IPS-NIHi11 (cell line): ENCODE results near the gene ICAM3.

Source experiments
- DNase-seq: peaks from one replicate; pipeline ENCODE4 v3.0.0; 2012; ENCODE audit warnings: mixed read lengths, low spot score

The ICAM3 gene

DNA sequence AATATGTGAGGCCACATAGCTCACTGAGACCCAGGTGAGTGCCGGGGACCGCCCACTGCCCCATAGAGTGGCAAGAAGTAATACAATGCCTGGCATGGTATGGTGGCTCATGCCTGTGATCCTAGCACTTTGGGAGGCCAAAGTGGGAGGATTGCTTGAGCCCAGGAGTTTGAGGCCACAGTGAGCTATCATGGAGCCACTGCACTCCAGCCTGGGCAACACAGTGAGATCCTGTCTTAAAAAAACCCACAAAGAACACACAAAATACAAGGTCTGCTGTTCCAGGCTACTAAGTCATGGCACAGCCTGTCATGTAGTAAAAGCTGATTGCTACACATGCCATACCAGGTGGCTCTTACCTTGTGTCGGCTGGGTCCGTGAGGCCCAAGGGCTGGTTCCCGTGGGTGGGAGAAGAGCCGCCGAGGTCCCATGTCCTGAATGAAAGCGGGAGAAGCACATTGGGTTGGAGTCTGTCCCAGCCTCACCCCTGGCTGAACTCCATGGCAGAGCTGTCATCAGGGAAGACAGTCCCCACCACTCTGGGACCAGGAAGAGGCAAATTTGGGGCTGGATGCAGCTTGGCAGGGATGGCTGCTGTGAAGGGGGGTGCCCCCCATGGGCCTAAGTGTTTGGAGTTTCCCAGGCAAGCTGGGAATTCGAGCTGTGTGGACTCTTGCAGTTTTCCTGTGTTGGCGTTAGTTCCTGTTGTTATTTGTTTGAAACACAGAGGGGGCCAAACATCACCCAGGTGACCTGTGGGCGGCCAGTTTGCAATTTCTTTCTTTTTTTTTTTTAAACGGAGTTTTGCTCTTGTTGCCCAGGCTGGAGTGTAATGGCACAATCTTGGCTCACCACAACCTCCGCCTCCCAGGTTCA is 20.4 kb downstream of the ICAM3 start:
- DNase-seq: no peak

DNA sequence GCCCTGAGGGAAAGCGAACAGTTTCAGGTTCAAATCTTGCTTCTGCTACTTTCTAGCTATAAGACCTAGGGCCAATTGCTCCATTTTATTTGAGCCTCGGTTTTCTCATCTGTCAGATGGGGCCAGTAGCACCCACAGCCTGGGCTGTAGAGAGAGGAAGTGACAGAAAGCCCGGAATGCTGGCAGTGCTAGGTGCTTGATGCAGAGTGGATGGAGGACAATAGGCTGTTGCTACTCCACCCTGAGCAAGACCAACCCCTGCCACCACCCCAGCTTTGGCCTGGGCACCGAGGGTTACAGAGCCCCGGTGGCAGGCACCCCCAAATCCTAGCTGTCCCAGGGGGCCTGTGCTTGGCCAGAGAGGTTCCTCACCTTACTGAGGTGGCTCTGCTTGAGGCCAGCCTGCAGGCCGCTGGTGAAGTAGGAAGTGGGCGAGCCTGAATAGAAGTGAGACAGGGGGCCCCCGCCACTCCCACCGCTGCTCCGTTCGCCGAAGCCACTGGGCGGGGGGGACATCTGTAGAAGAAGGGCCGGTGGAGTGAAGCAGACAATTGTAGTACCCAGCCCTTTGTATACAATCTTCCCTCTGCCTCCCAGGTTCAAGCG is 21.5 kb downstream of the ICAM3 start:
- DNase-seq: no peak

DNA sequence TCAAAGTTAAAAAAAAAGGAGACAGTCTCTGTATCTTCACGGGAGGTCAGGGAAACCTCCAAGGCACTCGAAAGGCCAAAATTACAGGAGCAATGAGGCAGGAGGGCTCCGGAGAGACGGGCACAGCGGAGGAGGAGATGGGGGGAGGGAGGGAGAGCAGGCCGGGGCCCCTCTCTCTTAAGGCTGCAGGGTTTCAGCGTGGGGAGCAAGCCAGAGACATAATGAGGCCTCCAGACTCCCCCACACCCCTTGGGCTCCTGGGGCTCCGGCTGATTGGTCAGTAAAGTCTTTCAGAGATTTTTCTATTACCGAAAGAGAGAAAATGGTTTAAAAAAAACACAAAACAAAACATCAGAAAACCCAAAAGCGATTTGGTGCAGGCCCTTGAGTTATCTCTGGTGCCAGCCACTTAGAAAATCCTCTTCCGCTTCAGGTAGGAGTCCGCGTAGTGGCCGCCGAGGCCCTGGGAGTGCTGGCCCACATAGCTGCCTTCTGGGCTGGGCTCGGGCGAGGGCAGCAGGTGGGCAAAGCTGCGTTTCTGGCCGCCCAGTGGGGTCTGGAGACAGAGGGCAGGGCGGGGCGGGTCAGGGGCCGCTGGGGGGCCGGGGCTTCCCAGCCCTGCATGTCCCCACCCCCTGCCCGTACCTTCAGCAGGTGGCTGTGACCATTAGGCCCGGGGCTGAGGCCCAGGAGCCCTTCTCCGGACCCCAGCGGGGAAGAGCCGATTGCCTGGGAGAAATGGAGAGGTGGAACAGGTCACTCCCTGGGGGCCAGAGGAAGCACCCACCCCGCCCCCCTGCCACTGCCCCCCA is 22.2 kb downstream of the ICAM3 start:
- DNase-seq: no peak

DNA sequence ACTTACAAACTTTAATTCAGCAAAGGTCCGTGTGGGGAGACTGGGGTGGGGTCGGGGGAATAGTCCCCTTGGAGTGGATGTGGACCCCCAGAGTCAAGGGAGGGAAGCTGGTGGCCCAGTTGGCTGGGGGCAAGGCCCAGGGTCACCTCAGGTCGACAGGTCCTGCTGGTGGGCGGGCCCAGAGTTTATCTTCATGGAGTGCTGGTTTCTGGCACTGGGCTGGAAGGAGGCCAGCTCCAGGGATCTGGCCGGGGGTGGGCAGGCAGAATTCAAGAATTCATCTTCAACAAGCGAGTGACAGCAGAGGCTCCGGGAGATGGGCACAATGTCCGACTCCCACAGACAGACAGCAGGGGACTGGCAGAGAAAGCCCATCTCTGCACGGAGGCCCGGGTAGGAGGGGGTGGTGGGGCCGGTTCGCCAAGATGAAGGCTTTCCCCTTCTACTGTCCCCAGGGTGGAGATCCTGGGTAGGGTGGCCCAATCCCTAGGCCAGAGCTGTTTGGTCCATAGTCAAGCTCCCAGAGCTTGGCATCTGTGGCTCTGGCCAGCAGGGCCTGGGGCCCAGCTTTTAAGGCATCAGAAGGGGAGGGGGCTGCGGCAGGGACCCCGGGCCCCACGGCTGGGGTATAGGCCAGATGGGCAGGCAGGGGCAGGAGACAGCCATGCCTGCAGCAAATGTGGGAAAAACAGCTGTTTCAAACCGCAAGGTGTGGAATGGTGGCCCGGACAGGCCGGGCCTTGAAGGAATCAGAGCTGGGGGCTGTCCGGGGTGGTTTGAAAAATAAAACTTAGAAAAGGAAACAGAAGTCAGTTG is 23.0 kb downstream of the ICAM3 start:
- no peak for DNase-seq

DNA sequence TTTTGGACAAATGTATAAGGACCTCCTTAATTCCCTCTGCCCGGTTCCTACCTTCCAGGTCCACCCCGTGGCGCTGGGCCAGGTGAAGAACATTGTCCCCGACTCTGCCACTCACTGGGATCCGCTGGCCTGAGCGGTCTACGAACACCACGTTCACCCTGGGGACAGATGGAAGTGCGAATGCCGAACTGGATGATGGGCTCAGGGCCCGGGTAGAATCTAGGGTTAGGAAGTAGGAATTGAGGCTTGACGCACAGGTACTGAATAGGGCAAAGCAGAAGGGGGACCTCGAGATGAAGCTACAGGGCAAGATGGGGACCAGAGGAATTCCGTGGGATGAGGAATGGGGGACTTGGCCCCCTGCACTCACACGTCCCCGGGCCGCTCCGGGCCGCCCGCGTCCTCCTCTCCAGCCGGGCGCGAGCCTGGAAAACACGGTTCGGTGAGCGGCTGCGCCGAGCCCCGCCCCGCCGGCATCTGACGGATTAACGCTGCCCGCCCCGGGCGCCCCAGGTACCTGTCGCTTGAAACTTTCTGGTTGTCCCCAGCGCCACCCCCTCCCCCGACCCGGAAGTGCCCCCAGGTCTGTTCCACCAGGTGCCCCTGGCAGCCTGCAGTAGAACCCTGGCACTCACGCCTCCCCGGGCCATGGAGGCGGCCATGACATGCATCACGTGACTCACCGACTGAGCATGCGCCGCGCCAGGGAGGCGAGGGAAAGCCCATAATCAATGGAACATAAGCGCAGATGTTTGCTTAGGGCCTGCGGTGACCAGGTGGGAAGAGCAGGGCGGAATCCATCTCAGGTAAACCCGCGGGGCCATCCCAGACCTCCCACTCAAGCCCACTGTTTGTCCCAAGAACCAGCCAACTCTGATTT is 23.8 kb downstream of the ICAM3 start, which contains the start of gene FDX2:
FDX2 (minus strand) TSS at position 681 of the 880 bp plus-strand sequence; CDS start at position 662, 19 bp downstream.
- peak; percentile 95 for DNase-seq

DNA sequence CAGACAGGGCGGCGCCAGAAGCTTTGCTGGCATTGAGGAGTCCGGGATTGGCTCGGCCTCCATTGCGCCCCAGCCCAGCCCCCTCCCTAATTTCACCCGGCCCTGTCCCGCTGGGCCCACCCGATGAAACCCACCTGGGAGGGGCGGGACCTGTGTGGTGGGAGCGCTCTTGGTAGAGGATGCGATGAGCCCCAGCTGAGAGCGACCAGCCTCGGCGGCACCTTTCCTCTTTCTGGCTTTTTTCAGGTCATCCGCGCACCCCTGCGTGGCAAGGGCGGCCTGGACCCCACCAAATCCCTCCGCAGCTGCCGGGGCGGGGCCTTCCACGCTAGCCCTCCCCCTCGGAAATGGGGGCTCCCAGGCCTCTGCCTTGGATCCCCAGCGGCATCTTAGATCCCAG is 30.0 kb downstream of the ICAM3 start, which contains the start of gene ZGLP1:
ZGLP1 (minus strand) TSS at position 393 of the 400 bp plus-strand sequence.
- no peak for DNase-seq

DNA sequence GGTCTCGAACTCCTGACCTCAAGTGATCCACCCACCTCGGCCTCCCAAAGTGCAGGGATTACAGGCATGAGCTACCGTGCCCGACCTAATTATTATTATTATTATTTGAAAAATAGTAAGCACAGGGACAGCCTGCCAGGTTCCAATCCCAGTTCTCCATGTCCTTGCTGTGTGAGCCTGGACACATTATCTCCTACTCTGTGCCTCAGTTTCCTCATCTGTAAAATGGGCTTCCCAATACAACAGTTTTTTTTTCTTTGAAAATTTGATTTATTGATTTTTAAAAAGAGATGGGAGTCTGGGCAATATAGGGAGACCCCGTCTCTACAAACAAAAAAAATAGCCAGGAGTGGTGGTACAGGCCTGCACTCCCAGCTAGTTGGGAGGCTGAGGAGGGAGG is 33.1 kb downstream of the ICAM3 start:
- DNase-seq: no peak

DNA sequence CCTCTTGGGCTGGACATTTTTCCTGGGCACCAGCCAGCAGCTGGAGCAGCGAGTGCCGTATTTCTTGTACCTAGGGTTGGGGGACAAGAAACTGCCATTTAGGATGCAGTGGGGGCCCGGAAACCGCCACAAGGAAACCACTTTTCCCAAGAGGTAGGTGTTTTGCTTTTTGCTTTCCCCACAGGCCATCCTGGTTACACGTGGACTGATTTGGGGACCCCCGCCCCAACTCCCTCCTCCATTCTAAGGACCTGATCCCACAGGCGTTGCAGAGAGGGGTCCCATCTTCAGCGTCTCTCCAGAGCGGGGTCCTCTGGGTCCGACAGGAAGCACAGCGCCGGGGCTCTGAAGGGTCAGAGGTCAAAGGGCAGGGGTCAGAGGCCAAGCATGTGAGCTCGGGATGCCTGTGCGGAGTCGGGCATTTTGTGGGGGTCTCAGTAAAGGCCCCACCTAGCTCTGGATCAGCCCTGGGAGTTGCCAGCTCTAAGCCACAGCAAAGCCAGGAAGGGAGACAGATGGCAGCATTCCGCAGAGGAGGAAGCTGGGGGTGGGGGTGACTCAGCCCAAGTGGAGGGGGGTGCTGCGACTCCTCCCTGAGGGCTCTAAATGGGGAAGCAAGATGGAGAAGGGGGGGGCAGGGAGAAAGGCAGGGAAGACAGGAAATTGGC is 34.2 kb downstream of the ICAM3 start:
- DNase-seq: no peak

DNA sequence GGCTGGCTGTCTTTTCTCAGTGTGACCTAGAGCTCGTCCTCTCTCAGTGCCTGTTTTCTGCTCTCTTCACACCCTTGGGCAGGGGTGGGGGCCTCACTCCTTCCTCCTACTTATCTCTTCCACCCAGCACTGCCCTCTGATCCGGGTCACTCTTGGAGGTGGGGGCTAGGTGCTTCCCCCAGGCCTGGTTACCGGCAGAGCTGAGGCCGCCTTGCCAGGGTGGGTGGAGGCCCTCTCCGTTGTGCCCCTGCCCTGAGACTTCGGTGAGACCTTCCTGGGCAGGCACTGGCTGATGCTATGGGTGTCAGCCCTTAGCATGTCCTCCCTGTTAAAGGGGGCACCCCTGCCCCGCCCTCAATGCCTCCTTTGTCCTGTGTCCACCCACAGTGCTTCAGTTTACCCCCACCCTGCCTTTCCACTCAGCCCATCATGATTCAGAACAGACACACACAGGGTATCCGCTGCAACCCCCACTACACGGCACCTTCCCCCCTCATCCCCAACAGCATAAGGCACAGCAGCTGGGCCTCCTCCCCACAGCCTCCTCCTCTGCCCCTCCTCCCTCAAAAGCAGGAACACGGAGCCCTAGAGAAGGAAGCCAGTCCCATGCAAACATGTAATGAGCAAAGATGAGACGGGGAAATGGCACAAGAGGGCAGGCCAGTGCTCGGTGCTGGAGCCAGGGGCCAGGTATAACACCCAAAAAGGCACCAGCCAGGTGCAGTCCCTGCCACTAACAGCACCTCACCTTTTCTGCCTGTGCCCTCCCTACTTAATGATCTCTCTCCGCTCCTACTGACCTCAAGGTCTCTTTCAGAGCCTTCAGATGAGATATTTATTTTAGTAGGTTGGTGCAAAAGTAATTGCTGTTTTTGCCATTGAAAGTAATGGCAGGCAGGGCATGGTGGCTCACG is 39.6 kb downstream of the ICAM3 start:
- DNase-seq: no peak

DNA sequence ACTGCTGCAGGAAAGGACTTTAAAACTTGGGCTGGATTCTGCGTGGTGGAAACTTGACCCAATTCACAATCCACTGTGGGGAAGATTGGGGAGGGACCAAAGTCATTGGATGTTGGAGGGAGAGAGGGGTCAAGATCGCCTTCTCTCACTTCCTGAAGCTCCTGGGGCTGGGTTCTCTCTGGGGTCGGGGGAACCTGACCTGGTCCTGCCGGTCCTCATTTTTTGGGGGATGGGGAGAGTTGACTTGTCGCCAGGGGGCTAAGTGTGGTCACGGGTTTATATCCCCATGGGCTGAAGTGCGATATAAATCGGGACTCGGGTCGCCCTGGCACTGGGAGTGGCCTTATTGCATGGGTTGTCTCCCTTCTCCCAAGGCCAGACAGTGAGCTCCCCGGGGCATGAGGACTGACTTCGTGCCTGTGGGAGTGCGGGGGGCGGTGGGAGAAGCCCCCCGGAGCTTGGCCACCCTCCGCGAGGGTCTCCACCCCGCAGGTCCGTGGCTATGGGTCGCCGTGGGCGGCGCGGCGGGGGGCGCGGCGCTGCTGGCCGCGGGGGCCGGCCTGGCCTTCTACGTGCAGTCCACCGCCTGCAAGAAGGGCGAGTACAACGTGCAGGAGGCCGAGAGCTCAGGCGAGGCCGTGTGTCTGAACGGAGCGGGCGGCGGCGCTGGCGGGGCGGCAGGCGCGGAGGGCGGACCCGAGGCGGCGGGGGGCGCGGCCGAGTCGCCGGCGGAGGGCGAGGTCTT is 43.4 kb downstream of the ICAM3 start:
- DNase-seq: peak; percentile 68

DNA sequence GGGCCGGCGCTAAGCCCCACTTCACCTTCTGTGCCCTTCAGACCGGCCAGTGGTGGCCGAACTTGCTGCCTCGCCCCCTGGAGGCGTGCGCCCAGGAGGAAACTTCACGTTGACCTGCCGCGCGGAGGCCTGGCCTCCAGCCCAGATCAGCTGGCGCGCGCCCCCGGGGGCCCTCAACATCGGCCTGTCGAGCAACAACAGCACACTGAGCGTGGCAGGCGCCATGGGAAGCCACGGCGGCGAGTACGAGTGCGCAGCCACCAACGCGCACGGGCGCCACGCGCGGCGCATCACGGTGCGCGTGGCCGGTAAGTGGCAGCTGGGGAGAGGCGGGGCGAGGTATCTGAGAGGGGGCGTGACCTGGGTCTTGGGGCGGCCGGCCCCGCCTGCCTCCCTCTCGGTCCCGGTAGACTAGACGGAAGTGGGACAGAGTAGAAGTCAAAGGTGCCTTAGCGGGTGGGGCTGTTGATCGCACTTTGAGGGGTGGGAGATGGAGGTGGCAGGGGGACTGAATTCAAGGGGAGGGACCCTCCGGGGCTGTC is 44.0 kb downstream of the ICAM3 start:
- DNase-seq: peak; percentile 67

DNA sequence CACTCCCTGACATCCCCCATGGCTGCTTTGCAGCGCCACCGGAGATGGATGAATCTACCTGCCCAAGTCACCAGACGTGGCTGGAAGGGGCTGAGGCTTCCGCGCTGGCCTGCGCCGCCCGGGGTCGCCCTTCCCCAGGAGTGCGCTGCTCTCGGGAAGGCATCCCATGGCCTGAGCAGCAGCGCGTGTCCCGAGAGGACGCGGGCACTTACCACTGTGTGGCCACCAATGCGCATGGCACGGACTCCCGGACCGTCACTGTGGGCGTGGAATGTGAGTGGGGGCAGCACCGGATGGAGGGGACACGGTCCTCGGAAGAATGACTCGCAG is 45.1 kb downstream of the ICAM3 start:
- DNase-seq: no peak

DNA sequence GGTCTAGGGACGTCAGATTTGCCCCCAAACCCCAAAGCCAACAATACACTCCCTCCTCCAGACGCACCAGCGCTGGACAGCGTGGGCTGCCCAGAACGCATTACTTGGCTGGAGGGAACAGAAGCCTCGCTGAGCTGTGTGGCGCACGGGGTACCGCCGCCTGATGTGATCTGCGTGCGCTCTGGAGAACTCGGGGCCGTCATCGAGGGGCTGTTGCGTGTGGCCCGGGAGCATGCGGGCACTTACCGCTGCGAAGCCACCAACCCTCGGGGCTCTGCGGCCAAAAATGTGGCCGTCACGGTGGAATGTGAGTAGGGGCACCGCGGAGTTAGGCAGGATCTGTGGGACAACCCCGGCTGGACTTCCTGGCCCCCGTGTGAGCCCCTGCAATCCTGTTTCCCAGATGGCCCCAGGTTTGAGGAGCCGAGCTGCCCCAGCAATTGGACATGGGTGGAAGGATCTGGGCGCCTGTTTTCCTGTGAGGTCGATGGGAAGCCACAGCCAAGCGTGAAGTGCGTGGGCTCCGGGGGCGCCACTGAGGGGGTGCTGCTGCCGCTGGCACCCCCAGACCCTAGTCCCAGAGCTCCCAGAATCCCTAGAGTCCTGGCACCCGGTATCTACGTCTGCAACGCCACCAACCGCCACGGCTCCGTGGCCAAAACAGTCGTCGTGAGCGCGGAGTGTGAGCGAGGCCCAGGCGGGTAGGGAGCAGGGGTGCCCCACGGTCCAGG is 45.6 kb downstream of the ICAM3 start:
- DNase-seq: no peak

DNA sequence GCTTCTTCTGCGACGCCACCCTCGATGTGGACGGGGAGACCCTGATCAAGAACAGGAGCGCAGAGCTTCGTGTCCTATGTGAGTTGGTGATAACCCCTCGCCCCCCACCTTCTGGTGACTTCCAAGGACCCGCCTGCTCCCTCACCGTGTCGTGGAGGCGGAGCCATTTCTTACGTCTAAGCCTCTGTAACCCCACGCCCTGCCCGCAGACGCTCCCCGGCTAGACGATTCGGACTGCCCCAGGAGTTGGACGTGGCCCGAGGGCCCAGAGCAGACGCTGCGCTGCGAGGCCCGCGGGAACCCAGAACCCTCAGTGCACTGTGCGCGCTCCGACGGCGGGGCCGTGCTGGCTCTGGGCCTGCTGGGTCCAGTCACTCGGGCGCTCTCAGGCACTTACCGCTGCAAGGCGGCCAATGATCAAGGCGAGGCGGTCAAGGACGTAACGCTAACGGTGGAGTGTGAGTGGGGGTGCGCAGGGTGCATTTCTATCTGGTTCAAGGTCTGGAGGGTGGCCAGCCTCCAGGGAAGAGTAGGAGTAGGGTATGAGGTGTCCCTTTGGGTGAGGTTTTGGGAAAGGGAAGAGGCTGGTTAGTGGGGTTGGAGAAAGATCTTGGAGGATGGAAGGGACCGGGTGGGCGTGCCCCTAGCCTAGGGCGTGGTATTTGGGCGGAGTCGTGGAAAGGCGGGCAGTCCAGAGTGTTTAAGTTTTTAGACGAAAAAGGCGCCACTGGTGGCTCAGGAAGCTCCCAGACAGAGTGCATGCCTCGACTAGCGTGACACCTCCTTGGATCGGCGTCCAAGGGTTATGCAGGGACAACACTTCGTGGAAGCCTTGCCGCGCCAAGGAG is 46.4 kb downstream of the ICAM3 start:
- DNase-seq: no peak

DNA sequence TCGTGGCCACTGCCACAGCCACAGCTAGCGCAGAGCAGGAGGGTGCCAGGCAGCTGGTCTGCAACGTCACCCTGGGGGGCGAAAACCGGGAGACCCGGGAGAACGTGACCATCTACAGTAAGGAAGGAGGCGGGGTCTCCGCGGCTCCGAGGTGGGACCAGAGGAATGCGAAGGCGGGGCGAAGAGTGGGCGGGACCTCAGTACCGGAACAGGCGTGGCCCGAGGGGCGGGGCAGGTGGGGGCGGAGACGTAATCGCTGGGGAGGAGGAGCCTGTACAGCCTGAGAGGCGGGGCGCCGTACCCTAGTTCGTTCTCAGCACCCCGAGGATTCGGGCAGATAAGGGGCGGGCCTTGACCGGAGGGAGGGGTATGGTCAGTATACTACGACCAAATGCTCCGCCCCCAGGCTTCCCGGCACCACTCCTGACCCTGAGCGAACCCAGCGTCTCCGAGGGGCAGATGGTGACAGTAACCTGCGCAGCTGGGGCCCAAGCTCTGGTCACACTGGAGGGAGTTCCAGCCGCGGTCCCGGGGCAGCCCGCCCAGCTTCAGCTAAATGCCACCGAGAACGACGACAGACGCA is 47.1 kb downstream of the ICAM3 start:
- DNase-seq: peak; percentile 88

DNA sequence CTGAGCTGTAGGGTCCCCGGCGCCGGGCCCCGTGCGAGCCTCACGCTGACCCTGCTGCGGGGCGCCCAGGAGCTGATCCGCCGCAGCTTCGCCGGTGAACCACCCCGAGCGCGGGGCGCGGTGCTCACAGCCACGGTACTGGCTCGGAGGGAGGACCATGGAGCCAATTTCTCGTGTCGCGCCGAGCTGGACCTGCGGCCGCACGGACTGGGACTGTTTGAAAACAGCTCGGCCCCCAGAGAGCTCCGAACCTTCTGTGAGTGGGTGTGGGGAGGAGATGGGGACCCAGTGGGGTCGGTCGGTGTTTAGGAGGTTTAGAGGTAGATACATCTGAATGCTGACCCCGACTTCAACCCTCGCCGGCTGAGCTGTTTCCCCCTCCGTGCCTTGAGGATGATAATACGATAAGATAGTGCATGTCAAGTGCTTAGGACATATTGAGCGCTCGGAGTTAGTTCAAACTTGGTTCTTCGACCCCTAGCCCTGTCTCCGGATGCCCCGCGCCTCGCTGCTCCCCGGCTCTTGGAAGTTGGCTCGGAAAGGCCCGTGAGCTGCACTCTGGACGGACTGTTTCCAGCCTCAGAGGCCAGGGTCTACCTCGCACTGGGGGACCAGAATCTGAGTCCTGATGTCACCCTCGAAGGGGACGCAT is 47.7 kb downstream of the ICAM3 start:
- DNase-seq: no peak
